IPS DF 6.9 (cell line): ENCODE data around the gene TF.
"Not testable (repeated sequence)": the region's sequence is repeated elsewhere in the genome, so short reads cannot be mapped to it uniquely, and the experiment has no call there.

Experiments used
- DNase-seq: peaks from one replicate; pipeline ENCODE4 v3.0.0-alpha.2; 2013; ENCODE audit warnings: low read depth, low spot score
- H3K27ac ChIP-seq: one replicate; pipeline ENCODE4 v1.5.1; 2013; ENCODE audit warnings: low read length, control low read depth
- H3K27me3 ChIP-seq: 2 replicates; pipeline ENCODE4 v1.6.1; 2013; ENCODE audit warnings: mild to moderate bottlenecking, low read length; ENCODE audit not compliant: control insufficient read depth, insufficient read depth
- H3K36me3 ChIP-seq: 2 replicates; pipeline ENCODE4 v1.6.1; 2013; ENCODE audit warnings: low read length; ENCODE audit not compliant: control insufficient read depth, insufficient read depth
- H3K4me1 ChIP-seq: 2 replicates; pipeline ENCODE4 v1.6.1; 2013; ENCODE audit warnings: low read length; ENCODE audit not compliant: control insufficient read depth, insufficient read depth
- H3K4me3 ChIP-seq: 2 replicates; pipeline ENCODE4 v1.5.1; 2013; ENCODE audit warnings: mild to moderate bottlenecking, low read length
- H3K9me3 ChIP-seq: 2 replicates; pipeline ENCODE4 v1.6.1; 2013; ENCODE audit warnings: low read length, inconsistent platforms; ENCODE audit not compliant: control insufficient read depth, insufficient read depth
- WGBS: extraction: QIAGEN DNeasy Blood & Tissue Kit; methylation state at CpG from one replicate; pipeline ENCODE4 v1.1.7; 2013; ENCODE audit warnings: mixed read lengths, missing lambda C conversion rate; ENCODE audit not compliant: insufficient read length, insufficient coverage; 5-methylcytosine and 5-hydroxymethylcytosine counted together

The TF gene

GRCh38 chr3:133765256-133765655, 19.1 kb downstream of the TF start:
- no peak overlapping the region for H3K4me3 ChIP-seq
- no peaks in the 10 kb centered on the region for H3K4me1 ChIP-seq
- H3K27me3 ChIP-seq = no peaks in the 10 kb centered on the region
- no peaks in the 10 kb centered on the region for H3K9me3 ChIP-seq
- no peaks in the 10 kb centered on the region for H3K36me3 ChIP-seq
- no peak for DNase-seq
- H3K27ac ChIP-seq = no peak overlapping the region

- Histone ChIP-seq H3K4me1 (no peaks in the 10 kb centered on the region), H3K4me3 (no peak overlapping the region), H3K27me3 (no peaks in the 10 kb centered on the region), H3K27ac (no peak overlapping the region), H3K9me3 (no peaks in the 10 kb centered on the region), H3K36me3 (no peaks in the 10 kb centered on the region)
- no CpG with 5 or more reads among the region's 1 CpG for WGBS
- no peak for DNase-seq
Observed at GRCh38 chr3:133767607-133768006, 21.4 kb downstream of the TF start.

- Histone ChIP-seq H3K4me3 (no peak overlapping the region), H3K27ac (no peak overlapping the region), H3K27me3 (no peaks in the 10 kb centered on the region), H3K9me3 (no peaks in the 10 kb centered on the region), H3K4me1 (no peaks in the 10 kb centered on the region), H3K36me3 (no peaks in the 10 kb centered on the region)
- WGBS = no CpG with 5 or more reads among the region's 3 CpGs
- DNase-seq = no peak
Observed at GRCh38 chr3:133769536-133769935, 23.3 kb downstream of the TF start.

- Histone ChIP-seq H3K27me3 (no peaks in the 10 kb centered on the region), H3K4me1 (peaks cover 4% of the 10 kb centered on the region), H3K36me3 (no peaks in the 10 kb centered on the region), H3K4me3 (no peak overlapping the region), H3K27ac (no peak overlapping the region), H3K9me3 (no peaks in the 10 kb centered on the region)
- no peak for DNase-seq
- WGBS = no CpG with 5 or more reads among the region's 3 CpGs
Observed at GRCh38 chr3:133773732-133774131, 27.5 kb downstream of the TF start.

GRCh38 chr3:133775309-133775708, 29.1 kb downstream of the TF start:
- H3K4me1 ChIP-seq = peaks cover 4% of the 10 kb centered on the region
- H3K36me3 ChIP-seq = no peaks in the 10 kb centered on the region
- no CpG with 5 or more reads among the region's 9 CpGs for WGBS
- no peak overlapping the region for H3K27ac ChIP-seq
- no peaks in the 10 kb centered on the region for H3K27me3 ChIP-seq
- H3K4me3 ChIP-seq = no peak overlapping the region
- DNase-seq = no peak
- no peaks in the 10 kb centered on the region for H3K9me3 ChIP-seq

- no peak for DNase-seq
- no peaks in the 10 kb centered on the region for H3K9me3 ChIP-seq
- no peaks in the 10 kb centered on the region for H3K27me3 ChIP-seq
- H3K36me3 ChIP-seq = no peaks in the 10 kb centered on the region
- H3K4me1 ChIP-seq = peaks cover 4% of the 10 kb centered on the region
- WGBS = no CpG with 5 or more reads among the region's 5 CpGs
- no peak overlapping the region for H3K4me3 ChIP-seq
- no peak overlapping the region for H3K27ac ChIP-seq
Observed at GRCh38 chr3:133775835-133776234, 29.6 kb downstream of the TF start.

GRCh38 chr3:133776794-133777438, 30.7 kb downstream of the TF start:
- Histone ChIP-seq H3K27me3 (no peaks in the 10 kb centered on the region), H3K27ac (no peak overlapping the region), H3K9me3 (no peaks in the 10 kb centered on the region), H3K4me1 (peaks cover 4% of the 10 kb centered on the region), H3K4me3 (no peak overlapping the region), H3K36me3 (no peaks in the 10 kb centered on the region)
- no peak for DNase-seq
- no CpG with 5 or more reads among the region's 7 CpGs for WGBS

- H3K4me3 ChIP-seq = no peak overlapping the region
- DNase-seq = no peak
- no peaks in the 10 kb centered on the region for H3K9me3 ChIP-seq
- H3K27me3 ChIP-seq = no peaks in the 10 kb centered on the region
- H3K27ac ChIP-seq = no peak overlapping the region
- no peaks in the 10 kb centered on the region for H3K36me3 ChIP-seq
- no CpG with 5 or more reads among the region's 8 CpGs for WGBS
- peaks cover 4% of the 10 kb centered on the region for H3K4me1 ChIP-seq
Observed at GRCh38 chr3:133777807-133778568, 31.8 kb downstream of the TF start.

GRCh38 chr3:133779626-133780203, 33.5 kb downstream of the TF start:
- H3K4me3 ChIP-seq = no peak overlapping the region
- no peaks in the 10 kb centered on the region; the same call in 1 of the 2 replicates for H3K9me3 ChIP-seq
- WGBS = no CpG with 5 or more reads among the region's 4 CpGs
- DNase-seq = no peak
- peaks cover 4% of the 10 kb centered on the region for H3K4me1 ChIP-seq
- no peaks in the 10 kb centered on the region for H3K27me3 ChIP-seq
- H3K27ac ChIP-seq = no peak overlapping the region
- H3K36me3 ChIP-seq = no peaks in the 10 kb centered on the region

GRCh38 chr3:133780756-133781155, 34.6 kb downstream of the TF start:
- not testable (repeated sequence) for H3K36me3 ChIP-seq, H3K4me3 ChIP-seq, H3K27me3 ChIP-seq, DNase-seq, H3K27ac ChIP-seq, H3K9me3 ChIP-seq, H3K4me1 ChIP-seq
- no CpG with 5 or more reads among the region's 6 CpGs for WGBS
